GM18907 (cell line): ENCODE results near the gene PRKCA.

Source experiments
- ATAC-seq: cut with Tn5 transposase; IDR thresholded peaks from one replicate; pipeline ENCODE4 v1.9.1; 2021; ENCODE audit warnings: mild to moderate bottlenecking, moderate library complexity; ENCODE audit not compliant: unreplicated experiment

The PRKCA gene

GRCh38 chr17:66751771-66752170 lies 449.4 kb downstream of the PRKCA start:
- no peak for ATAC-seq

GRCh38 chr17:66752411-66752810 lies 450.0 kb downstream of the PRKCA start:
- ATAC-seq = no peak

- ATAC-seq = no peak
Measured at GRCh38 chr17:66753126-66753920, 450.9 kb downstream of the PRKCA start.

- no peak for ATAC-seq
Measured at GRCh38 chr17:66755101-66755943, 452.9 kb downstream of the PRKCA start.

- no peak for ATAC-seq
Measured at GRCh38 chr17:66755944-66756290, 453.5 kb downstream of the PRKCA start.

GRCh38 chr17:66760324-66760723 lies 457.9 kb downstream of the PRKCA start:
- no peak for ATAC-seq

- ATAC-seq = no peak
Measured at GRCh38 chr17:66762276-66762675, 459.9 kb downstream of the PRKCA start.

GRCh38 chr17:66763056-66763455 lies 460.6 kb downstream of the PRKCA start:
- ATAC-seq = no peak

- no peak for ATAC-seq
Measured at GRCh38 chr17:66764506-66764905, 462.1 kb downstream of the PRKCA start.

- no peak for ATAC-seq
Measured at GRCh38 chr17:66767154-66767933, 464.9 kb downstream of the PRKCA start.

- no peak for ATAC-seq
Measured at GRCh38 chr17:66769911-66770310, 467.5 kb downstream of the PRKCA start.

- no peak for ATAC-seq
Measured at GRCh38 chr17:66772148-66772812, 469.9 kb downstream of the PRKCA start.

GRCh38 chr17:66775271-66775670 lies 472.9 kb downstream of the PRKCA start:
- ATAC-seq = no peak

GRCh38 chr17:66775881-66776400 lies 473.5 kb downstream of the PRKCA start:
- no peak for ATAC-seq

GRCh38 chr17:66776999-66777688 lies 474.7 kb downstream of the PRKCA start:
- ATAC-seq = no peak

GRCh38 chr17:66777689-66778225 lies 475.3 kb downstream of the PRKCA start:
- ATAC-seq = no peak

- ATAC-seq = no peak
Measured at GRCh38 chr17:66778531-66779236, 476.3 kb downstream of the PRKCA start.

GRCh38 chr17:66779237-66779606 lies 476.8 kb downstream of the PRKCA start:
- no peak for ATAC-seq

- no peak for ATAC-seq
Measured at GRCh38 chr17:66781135-66781534, 478.7 kb downstream of the PRKCA start.
